Measurements from ENCODE around the gene FKBP9. TPM values are rescaled to one million over a fixed set of nuclear protein-coding genes. Genes with fewer than 3 reads are reported as not detected.

FKBP9 gene
- total and polyA plus RNA-seq, 2 of the 8 experiments (the other 6 are each of a cell fraction or from before 2014, with no cell fraction given) = 7.2 to 10.1 TPM

DNA sequence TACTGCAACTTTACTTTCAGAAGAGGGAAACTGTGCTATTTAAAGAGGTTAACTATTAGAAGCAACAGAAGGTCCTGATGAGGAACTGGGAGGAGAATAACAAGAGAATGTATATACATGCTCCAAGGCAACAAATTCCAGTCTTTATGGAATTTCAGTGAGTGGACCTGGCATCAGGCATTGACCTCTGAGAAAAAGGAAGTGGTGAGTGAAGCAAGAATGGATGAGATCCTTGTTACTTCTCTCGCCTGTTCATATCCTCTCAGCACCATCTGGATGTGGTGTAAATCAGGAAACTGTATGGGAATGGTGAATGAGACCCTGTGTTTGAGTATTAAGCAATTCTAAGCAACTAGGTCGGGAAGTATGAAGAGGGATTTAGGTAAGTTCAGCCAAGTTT, 35.3 kb upstream of the FKBP9 start:
- Histone ChIP-seq H4K5ac (ENCODE audit: insufficient read length, low read depth, low read length) (no peak overlapping the region), H3K14ac (ENCODE audit: insufficient read length) (no peak overlapping the region), H2AFZ (ENCODE audit: low read length) (no peak overlapping the region), H4K8ac (ENCODE audit: extremely low read depth, insufficient read depth, low read length) (no peak overlapping the region), H3K4me3 (ENCODE audit: extremely low read depth in 1 of 4, insufficient read depth in 2 of 4, low read depth in 3 of 4, low read length in 4 of 4) (no peak overlapping the region), H3K9me3 (ENCODE audit: insufficient read depth in 2 of 2, low read depth in 1 of 2, low read length in 1 of 2) (no peaks in the 10 kb centered on the region), H2AK5ac (ENCODE audit: low read depth, low read length) (no peak overlapping the region), H2BK12ac (ENCODE audit: low read depth, low read length) (no peak overlapping the region), H3K27ac (ENCODE audit: low read depth, low read length) (no peak overlapping the region), H3K9ac (replicated peaks in 1 of 4; ENCODE audit: extremely low read depth in 1 of 4, low read depth in 3 of 4, low read length in 3 of 4) (no peak overlapping the region; a peak in 1 of 7 replicates), H3K23me2 (ENCODE audit: low read depth, low read length) (peaks cover 2% of the 10 kb centered on the region; the same call in 1 of the 2 replicates), H2BK120ac (replicated peaks; ENCODE audit: low read depth, low read length) (no peak overlapping the region), H3K56ac (replicated peaks; ENCODE audit: insufficient read length, low read depth, low read length) (no peak overlapping the region), H2BK5ac (ENCODE audit: low read depth, low read length) (no peak overlapping the region), H3K4me1 (replicated peaks in 1 of 4; ENCODE audit: control insufficient read depth in 3 of 4, insufficient read depth in 4 of 4, low read length in 3 of 4) (no peaks in the 10 kb centered on the region), H2BK20ac (ENCODE audit: low read length) (no peak overlapping the region), H2BK15ac (ENCODE audit: low read length) (no peak overlapping the region), H3K23ac (ENCODE audit: insufficient read length) (no peak overlapping the region), H4K91ac (replicated peaks; ENCODE audit: insufficient read length, low read length) (no peak overlapping the region), H3K27me3 (replicated peaks in 1 of 4; ENCODE audit: control insufficient read depth in 3 of 4, extremely low read depth in 1 of 4, insufficient read depth in 3 of 4, low read length in 3 of 4) (peaks cover 0 to 2% (median 0%) of the 10 kb centered on the region in 4 experiments; a peak in 2 of 7 replicates), H4K20me1 (replicated peaks in 1 of 2; ENCODE audit: control insufficient read depth in 1 of 2, insufficient read depth in 2 of 2, low read length in 2 of 2) (no peaks in the 10 kb centered on the region), H3K79me2 (ENCODE audit: control insufficient read depth in 1 of 2, insufficient read depth in 2 of 2, low read length in 2 of 2) (no peaks in the 10 kb centered on the region), H3K4me2 (ENCODE audit: insufficient read depth in 1 of 2, low read depth in 2 of 2, low read length in 2 of 2) (no peak overlapping the region), H3K18ac (ENCODE audit: extremely low read depth, low read length) (no peak overlapping the region), H3K36me3 (ENCODE audit: control insufficient read depth in 2 of 4, insufficient read depth in 4 of 4, low read length in 3 of 4) (no peaks in the 10 kb centered on the region), H3K79me1 (ENCODE audit: low read depth, low read length) (no peaks in the 10 kb centered on the region), H3K4ac (replicated peaks; ENCODE audit: insufficient read length, low read depth, low read length) (no peak overlapping the region)
- 94% methylated on average over 2 of the region's 2 CpGs; no CpG with 5 or more reads in 1 of the 2 experiments for WGBS, 2 experiments (ENCODE audit: extremely low coverage in 1 of 2, insufficient coverage in 1 of 2, insufficient read length in 1 of 2, insufficient replicate concordance in 2 of 2, low coverage in 1 of 2, low lambda C conversion rate in 2 of 2, missing lambda C conversion rate in 1 of 2)
- ChIA-PET POLR2A (ENCODE audit: partially characterized antibody) (no interaction called here), CTCF (ENCODE audit: partially characterized antibody) (no interaction called here)
- no peak for FAIRE-seq
- no peak for DNase-seq (ENCODE audit: low read depth in 1 of 2, low spot score in 2 of 2)
- TF ChIP-seq RNF2 (IDR thresholded peaks at IDR 0.05; ENCODE audit: borderline replicate concordance, low read depth, low read length, missing control alignments, poor library complexity, severe bottlenecking) = no peak
- TF ChIP-seq KDM5A (IDR thresholded peaks at IDR 0.05; ENCODE audit: low read length) = no peak
- TF ChIP-seq TAF1 (IDR thresholded peaks at IDR 0.05; ENCODE audit: low read depth, low read length) = no peak
- TF ChIP-seq CBX8 (IDR thresholded peaks at IDR 0.05; ENCODE audit: borderline replicate concordance, low read depth, low read length) = no peak

All from H1 (cell line).